WERI-Rb-1 (cell line): ENCODE data around the gene C10orf120.

Experiments
- DNase-seq: peaks from one replicate; pipeline ENCODE4 v3.0.0-alpha.2; 2020
- H3K27ac ChIP-seq: fragments of 250-450 bp; sonication (Bioruptor Pico); 2 replicates; pipeline ENCODE4 v1.5.1; 2020; ENCODE audit warnings: mild to moderate bottlenecking, moderate library complexity
- H3K27me3 ChIP-seq: fragments of 250-450 bp; sonication (Bioruptor Pico); 2 replicates; pipeline ENCODE4 v1.5.1; 2021; ENCODE audit warnings: mild to moderate bottlenecking, low read depth, moderate library complexity; ENCODE audit not compliant: insufficient read depth, severe bottlenecking
- H3K36me3 ChIP-seq: fragments of 250-450 bp; sonication (Bioruptor Pico); 2 replicates; pipeline ENCODE4 v1.5.1; 2020; ENCODE audit warnings: mild to moderate bottlenecking, moderate library complexity
- H3K4me3 ChIP-seq: 2 replicates; pipeline ENCODE4 v1.5.1; 2011; ENCODE audit warnings: low read depth, mild to moderate bottlenecking, control low read depth, low read length
- H3K9me3 ChIP-seq: fragments of 250-450 bp; sonication (Bioruptor Pico); 2 replicates; pipeline ENCODE4 v1.5.1; 2021; ENCODE audit warnings: mild to moderate bottlenecking, moderate library complexity; ENCODE audit not compliant: severe bottlenecking
- TF ChIP-seq, protein P1 (sequence below): IDR thresholded peaks from 2 replicates; pipeline ENCODE4 v1.5.1; 2011; ENCODE audit warnings: low read depth, mild to moderate bottlenecking, control low read depth, inconsistent platforms, low read length

C10orf120 gene

DNA sequence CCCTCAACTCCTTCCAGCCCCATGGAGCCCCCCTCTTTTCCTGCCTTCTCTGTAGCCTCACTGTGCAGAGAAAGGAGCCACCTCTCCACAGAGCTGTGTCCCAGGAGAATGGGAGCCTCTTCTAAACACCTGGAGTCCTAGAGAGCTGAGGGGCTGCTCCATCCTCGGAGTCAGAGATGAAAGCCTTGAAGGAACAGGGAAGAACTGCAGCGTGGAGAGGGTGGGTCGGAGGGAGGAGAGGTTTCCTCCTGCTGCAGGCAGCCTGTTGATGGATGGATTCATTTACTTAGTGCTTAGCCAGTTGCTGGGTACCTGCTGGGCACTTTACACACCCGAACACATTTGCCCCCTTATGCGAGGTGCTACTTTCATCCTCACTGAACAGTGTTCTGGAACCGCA is 39.0 kb downstream of the C10orf120 start:
- DNase-seq: no peak
- no peaks in the 10 kb centered on the region for H3K36me3 ChIP-seq
- TF ChIP-seq, protein P1, sequence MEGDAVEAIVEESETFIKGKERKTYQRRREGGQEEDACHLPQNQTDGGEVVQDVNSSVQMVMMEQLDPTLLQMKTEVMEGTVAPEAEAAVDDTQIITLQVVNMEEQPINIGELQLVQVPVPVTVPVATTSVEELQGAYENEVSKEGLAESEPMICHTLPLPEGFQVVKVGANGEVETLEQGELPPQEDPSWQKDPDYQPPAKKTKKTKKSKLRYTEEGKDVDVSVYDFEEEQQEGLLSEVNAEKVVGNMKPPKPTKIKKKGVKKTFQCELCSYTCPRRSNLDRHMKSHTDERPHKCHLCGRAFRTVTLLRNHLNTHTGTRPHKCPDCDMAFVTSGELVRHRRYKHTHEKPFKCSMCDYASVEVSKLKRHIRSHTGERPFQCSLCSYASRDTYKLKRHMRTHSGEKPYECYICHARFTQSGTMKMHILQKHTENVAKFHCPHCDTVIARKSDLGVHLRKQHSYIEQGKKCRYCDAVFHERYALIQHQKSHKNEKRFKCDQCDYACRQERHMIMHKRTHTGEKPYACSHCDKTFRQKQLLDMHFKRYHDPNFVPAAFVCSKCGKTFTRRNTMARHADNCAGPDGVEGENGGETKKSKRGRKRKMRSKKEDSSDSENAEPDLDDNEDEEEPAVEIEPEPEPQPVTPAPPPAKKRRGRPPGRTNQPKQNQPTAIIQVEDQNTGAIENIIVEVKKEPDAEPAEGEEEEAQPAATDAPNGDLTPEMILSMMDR: no peak
- H3K27ac ChIP-seq: no peak overlapping the region
- H3K4me3 ChIP-seq: no peak overlapping the region
- H3K27me3 ChIP-seq: peaks cover 95% of the 10 kb centered on the region
- H3K9me3 ChIP-seq: no peaks in the 10 kb centered on the region

- Histone ChIP-seq H3K4me3 (no peak overlapping the region), H3K27me3 (peaks cover 95% of the 10 kb centered on the region), H3K27ac (no peak overlapping the region), H3K36me3 (no peaks in the 10 kb centered on the region), H3K9me3 (no peaks in the 10 kb centered on the region)
- TF ChIP-seq, protein P1: no peak
- no peak for DNase-seq
Measured at GRCh38 chr10:122659651-122660050, 40.0 kb downstream of the C10orf120 start.

DNA sequence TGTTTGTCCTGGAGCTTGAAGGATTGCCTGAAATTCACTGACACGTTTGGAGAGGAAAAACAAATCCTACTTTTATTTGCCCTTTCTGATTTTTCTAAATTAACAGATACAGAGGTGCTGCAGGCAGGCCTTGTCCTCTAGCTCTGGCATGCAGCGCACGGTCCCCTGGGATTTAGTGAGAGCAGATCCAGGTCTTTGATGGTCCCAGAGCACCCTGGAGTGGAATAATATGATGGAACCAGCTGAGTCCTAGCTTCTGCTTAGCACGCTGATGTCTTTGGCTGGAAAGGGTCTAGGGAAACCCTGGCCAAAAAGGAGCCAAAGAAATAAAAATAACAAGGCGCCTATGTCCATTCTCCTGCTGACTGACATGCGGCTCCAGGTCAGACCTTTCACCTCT is 40.5 kb downstream of the C10orf120 start:
- TF ChIP-seq, protein P1: no peak

DNA sequence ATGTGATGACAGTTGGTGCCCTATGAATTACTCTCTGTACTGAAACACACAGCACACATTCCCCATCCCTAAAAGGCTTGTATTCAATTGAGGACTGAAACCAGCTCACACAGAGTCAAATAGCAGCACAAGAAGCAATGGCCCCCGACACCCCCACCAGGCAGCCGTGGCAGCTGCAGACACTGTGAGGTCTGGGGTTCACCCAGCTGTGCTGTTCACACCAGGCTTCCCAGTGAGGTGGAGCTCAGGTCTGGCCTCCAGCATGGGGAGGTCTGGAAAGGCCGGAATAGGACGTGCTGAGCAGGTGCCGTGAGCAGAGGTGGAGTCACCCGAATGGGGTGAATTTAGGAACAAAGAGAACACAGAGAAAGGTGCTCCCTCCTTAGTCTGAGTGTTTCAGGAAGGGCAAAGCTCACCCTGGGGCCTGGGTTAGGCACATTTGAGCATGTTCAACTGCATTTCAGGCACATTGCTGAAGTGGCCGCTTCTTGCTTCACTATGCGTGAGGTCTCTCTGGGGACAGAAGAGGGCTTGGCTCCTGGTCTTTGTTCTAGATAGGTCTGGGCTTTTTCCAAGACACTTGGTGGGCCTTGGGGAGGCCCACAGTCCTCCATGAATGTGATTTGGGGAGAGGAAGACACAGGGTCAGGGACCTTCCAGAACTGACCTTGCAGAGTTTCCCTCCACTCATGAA is 41.1 kb downstream of the C10orf120 start:
- no peak for DNase-seq
- Histone ChIP-seq H3K27ac (no peak overlapping the region), H3K36me3 (no peaks in the 10 kb centered on the region), H3K27me3 (peaks cover 92% of the 10 kb centered on the region), H3K9me3 (no peaks in the 10 kb centered on the region), H3K4me3 (no peak overlapping the region)
- TF ChIP-seq, protein P1: no peak

More for the DNA sequence above, 40.5 kb downstream of the C10orf120 start:
- H3K27ac ChIP-seq: no peak overlapping the region
- H3K9me3 ChIP-seq: no peaks in the 10 kb centered on the region
- no peaks in the 10 kb centered on the region for H3K36me3 ChIP-seq
- DNase-seq: no peak
- peaks cover 95% of the 10 kb centered on the region for H3K27me3 ChIP-seq
- no peak overlapping the region for H3K4me3 ChIP-seq

- Histone ChIP-seq H3K4me3 (no peak overlapping the region), H3K27me3 (peaks cover 90% of the 10 kb centered on the region), H3K36me3 (no peaks in the 10 kb centered on the region), H3K9me3 (no peaks in the 10 kb centered on the region), H3K27ac (no peak overlapping the region)
- TF ChIP-seq, protein P1: no peak
- no peak for DNase-seq
Measured at GRCh38 chr10:122657729-122658128, 41.9 kb downstream of the C10orf120 start.

DNA sequence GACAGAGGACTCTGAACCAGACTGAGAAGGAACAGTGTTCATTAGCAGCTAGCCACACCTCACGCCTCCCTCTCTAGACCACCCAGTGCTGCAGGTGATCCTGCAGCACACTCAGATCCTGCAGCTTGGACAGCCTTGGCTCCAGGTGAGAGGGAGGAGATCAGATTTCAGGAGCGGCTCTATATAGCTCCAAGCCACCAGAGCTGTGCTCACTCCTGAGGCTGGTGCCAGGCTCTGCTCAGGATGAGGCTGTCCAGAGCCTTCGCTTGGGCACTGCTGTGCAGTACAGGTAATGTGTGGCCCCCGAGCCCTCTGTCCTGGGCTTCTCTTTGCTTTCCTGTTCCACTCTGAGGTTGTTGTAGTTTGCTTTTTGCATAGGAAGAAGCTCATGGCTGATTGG is 42.4 kb downstream of the C10orf120 start:
- H3K4me3 ChIP-seq: no peak overlapping the region
- no peak overlapping the region for H3K27ac ChIP-seq
- TF ChIP-seq, protein P1: no peak
- DNase-seq: no peak
- peaks cover 90% of the 10 kb centered on the region for H3K27me3 ChIP-seq
- H3K36me3 ChIP-seq: no peaks in the 10 kb centered on the region
- H3K9me3 ChIP-seq: no peaks in the 10 kb centered on the region
